CD4-positive, alpha-beta T cell treated with Interferon alpha-2 for 1 hour (primary cell): ENCODE results near the gene TXN2.

Source experiments
- DNase-seq, 2 donors: peaks; one replicate each; pipeline ENCODE4 v3.0.0-alpha.2; 2020 to 2022

Gene TXN2

DNA sequence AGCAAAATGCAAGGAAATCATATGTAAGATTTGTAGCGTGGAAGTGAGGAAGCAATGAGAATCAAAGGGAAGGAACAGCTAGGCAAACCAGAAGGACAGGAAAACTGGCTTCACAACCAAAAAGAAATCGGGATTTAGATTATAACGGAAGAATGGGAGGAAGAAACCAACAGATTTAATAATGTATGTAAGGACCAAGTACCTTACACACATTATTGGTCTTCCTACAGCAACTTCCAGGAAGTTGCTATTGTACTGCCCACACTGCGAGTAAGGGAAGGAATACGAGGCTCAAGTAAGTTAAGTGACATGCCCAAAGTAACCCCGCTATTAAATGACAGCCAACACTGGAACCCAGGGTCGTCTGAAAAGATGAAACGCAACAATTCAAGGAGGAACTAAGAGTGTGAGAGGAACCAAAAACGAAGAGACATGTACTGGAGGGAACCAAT, 473 bp downstream of the TXN2 start:
- DNase-seq = no peak

GRCh38 chr22:36478966-36479365, 2.5 kb downstream of the TXN2 start:
- DNase-seq = no peak

DNA sequence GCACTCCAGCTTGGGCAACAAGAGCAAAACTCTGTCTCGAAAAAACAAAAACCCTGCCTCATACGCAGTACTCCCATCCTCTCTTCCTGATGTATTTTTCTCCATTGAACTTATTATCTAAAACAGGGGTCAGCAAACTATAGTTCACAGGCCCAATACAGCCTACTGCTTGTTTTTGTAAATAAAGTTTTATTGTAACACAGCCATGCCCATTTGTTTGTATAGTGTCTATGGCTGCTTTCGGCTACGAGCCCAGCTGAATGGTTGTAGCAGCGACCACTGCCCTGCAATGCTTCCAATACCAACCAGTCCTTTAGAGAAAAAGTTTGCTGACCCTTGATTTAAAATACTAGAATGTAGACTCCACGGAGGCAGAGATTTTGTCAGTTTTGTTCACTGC, 6.1 kb downstream of the TXN2 start:
- no peak for DNase-seq

GRCh38 chr22:36472689-36473088, 8.8 kb downstream of the TXN2 start:
- no peak for DNase-seq

GRCh38 chr22:36471341-36471821, 10.1 kb downstream of the TXN2 start:
- DNase-seq = no peak

DNA sequence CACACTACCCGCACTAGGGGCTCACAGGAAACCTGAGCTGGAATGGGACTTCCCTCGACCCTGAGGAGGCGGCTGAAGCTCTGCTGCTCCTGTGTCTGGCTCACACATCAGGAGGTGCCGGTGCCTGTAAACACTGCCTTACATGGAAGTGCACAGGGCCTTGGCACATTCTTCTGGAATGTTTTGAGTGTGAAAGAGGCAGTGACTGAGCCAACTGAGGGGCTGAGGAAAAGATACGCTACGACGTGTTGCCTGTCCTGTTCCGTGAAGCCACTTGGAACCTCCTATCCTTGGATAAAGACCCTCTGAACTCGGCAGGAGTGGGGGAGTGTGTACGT, 10.5 kb downstream of the TXN2 start:
- DNase-seq = no peak

DNA sequence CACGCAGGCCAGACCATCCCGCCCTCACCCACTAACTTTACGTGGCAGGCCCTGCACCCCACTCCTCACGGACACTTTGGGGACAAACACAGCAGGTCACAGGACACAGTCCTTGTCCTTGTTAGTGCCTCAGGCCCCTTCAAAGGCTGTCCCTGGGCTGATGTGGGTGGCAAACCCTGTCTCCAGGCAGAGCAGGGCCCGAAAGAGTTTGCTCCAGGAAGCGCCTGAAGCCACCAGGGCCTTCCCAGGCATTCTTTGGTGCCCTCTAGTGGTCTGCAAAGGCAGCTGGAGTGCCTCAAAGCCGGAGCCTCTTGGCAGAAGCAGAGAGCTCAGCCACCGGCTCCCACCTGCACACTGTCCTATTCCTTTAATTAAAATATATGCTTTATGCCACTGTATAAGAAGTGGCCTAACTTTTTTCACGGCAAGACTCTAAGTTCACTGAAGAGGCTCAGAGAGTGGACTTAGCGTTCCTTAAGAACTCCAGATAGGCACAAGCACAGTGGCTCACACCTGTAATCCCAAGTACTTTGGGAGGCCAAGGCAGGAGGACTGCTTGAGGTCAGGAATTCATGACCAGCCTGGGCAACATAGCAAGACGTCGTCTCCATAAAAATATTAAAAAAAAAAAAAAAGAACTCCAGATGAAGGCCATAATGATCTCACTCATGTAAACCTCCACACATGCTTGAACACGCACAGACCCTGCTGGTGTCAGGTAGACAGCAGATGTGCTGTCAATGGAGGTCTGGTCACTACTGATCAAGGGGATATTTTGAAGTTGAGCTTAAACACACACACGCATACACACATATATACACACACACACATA, 11.1 kb downstream of the TXN2 start:
- DNase-seq = peak; percentile 87 to 91

- DNase-seq = no peak
Measured at GRCh38 chr22:36469094-36469710, 12.2 kb downstream of the TXN2 start.

DNA sequence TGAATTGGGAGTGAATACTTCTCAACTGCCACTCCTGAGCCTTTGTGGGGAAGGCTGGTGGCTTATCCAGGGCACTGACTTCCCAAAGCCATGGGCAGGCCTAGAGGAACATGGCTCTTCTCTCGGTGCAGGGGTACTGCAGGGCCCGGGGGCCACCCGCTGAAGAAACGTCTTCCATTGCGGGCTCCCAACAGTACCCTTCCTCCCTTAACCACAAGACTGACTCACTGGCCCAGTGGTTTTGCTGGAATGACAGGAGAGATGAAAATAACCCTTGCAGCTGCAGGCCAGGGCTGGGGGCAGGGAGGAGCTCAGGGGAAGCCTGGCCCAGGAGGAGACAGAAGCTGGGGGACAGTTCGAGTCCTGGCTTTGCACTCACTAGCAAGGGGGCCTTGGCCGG, 13.5 kb downstream of the TXN2 start:
- DNase-seq = peak in 1 of 2 donors; percentile 7

GRCh38 chr22:36467042-36467810, 14.2 kb downstream of the TXN2 start:
- DNase-seq = no peak

DNA sequence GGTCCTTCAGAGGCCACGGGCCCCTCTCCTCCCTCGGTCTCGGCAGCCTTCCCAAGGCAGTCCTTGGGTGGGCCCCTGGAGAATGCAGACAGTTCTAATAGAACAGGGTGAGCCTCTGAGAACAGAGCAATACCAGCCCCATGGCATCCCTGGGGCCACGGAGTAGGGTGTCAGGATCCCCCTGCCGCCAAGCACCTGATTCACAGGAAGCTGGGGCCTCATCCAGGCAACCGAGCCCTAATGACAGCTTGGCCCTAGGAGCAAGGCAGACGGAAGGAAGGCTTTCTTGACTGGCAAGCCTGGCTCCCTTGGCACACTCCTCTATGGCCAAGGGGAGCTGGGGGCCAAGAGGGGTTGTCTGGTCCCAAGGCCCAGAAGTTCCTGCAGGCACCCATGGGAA, 15.2 kb downstream of the TXN2 start:
- DNase-seq = no peak

GRCh38 chr22:36465232-36466021, 16.0 kb downstream of the TXN2 start:
- no peak for DNase-seq

GRCh38 chr22:36464715-36465231, 16.7 kb downstream of the TXN2 start:
- no peak for DNase-seq

GRCh38 chr22:36463783-36464184, 17.7 kb downstream of the TXN2 start:
- DNase-seq = no peak

- DNase-seq = no peak
Measured at GRCh38 chr22:36461665-36462649, 19.5 kb downstream of the TXN2 start.

DNA sequence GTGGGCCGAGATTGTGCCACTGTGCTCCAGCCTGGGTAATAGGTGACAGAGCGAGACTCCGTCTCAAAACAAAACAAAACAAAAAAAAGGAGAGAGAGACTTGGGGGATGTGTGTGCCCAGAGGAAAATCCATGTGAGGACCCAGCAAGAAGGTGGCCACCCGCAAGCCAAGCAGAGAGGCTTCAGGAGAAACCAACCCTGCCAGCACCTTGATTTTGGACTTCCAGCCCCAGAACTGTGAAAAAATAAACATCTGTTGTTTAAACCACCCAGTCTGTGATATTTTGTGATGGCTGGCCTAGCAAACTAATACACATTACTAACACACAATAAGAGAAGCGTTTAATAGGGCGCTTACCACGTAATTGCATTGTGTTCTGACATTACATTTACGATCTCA, 21.2 kb downstream of the TXN2 start:
- no peak for DNase-seq

DNA sequence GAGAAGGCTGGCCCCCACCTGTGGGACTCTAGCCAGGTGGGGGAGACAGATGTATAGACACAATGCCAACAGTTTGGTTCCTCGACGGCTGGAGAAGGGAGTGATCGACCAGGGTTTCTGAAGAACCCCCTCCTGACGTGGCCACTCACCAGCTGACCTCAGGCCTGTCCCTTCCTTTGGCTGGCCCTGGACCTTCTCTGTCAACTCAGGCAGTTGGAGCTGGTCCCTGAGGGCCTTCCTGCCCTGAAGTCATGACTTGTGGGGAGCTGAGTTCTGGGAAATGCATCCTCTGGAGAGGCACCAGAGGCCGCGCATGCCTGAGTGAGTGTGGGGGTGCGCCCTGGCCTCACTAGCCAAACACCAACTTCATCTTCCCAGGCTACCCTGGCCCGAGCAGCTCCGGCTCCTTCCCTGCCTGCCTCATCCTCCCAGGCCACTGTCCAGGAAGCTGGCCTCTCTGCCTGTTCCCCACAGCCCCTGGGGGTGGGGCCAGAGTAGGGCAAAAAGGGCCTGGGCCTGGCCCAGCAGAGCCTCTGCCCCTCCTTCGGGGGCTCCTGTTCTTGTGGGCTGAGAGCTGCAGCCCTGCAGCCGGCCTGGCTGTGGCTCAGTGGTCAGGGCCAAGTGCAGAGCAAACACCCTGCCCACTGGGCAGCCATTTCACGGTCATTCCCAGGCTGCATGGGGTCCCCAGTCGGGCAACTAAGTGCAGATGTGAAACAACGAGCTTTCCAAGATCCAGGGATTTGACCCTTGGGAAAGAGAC, 23.6 kb downstream of the TXN2 start:
- no peak for DNase-seq

DNA sequence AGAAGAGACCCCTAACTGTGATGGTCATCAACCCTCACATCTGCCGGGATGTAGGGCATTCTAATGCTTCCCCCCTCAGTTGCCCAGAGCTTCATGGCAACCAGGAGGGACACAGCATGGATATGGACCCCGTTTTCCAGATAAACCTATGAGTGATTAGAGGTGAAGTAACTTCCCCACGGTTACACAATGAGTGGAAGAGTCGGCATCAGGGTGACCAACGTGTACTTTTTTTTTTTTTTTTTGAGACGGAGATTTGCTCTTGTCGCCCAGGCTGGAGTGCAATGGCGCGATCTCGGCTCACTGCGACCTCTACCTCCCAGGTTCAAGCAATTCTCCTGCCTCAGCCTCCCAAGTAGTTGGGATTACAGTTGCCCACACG, 25.0 kb downstream of the TXN2 start:
- DNase-seq = no peak

DNA sequence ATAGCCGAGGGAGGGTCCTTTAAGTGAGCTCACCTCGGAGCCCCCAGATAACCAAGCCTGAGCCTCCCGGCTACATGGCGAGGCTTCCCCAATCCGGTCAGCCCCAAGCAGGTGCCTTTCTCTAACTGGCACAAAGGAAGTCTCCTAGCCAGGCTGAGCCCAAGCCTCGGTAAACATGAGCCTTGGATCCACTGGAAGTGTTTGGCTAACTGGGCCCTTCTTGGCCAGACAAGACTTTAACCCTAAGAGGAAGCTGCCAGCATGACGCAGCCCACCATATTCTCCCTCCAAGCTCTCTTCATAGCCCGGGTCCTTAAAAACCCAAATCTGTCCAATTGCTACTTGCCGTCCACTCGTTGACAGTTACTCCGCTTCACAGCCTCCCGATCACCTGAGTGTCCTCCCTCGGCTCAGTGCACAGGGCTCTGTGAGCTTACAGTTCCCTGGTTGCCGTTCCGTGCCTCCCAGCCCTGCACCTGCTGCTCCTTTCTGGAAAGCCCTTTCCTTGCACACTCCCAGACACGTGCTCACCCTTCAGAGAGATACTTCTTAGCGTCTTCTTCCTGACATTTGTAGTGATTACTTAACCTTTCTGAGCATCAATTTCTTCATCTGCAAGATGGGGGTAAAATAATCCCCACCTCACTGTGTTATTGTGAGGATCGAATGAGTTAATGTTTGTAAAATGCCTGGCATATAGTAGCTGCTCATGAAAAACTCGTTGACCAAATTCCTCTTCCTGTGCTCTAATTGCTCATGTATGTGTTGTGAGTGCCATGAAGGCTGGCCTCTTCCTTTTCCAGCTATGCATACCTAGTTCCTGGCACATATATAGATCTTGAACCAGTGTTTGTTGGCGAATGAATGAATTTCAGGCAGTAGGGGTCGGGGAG, 25.6 kb downstream of the TXN2 start:
- DNase-seq = no peak
